HG02798 (cell line): ENCODE results near the gene FAM9C.
A peak's percentile ranks its signal among the peaks of the same experiment; 100 is the strongest.

ENCODE experiments used
- ATAC-seq: cut with Tn5 transposase; IDR thresholded peaks from one replicate; pipeline ENCODE4 v1.9.1; 2021; ENCODE audit warnings: mild to moderate bottlenecking; ENCODE audit not compliant: unreplicated experiment, poor library complexity

The FAM9C gene

GRCh38 chrX:13009844-13010243, 34.6 kb downstream of the FAM9C start:
- no peak for ATAC-seq

- ATAC-seq = no peak
Measured at GRCh38 chrX:13009273-13009672, 35.1 kb downstream of the FAM9C start.

- ATAC-seq = no peak
Measured at GRCh38 chrX:13008851-13009250, 35.6 kb downstream of the FAM9C start.

GRCh38 chrX:13008189-13008533, 36.3 kb downstream of the FAM9C start:
- ATAC-seq = peak; percentile 36

- peak; percentile 9 for ATAC-seq
Measured at GRCh38 chrX:13007519-13008188, 36.8 kb downstream of the FAM9C start.

- peak; percentile 64 for ATAC-seq
Measured at GRCh38 chrX:13005661-13006473, 38.6 kb downstream of the FAM9C start.

- no peak for ATAC-seq
Measured at GRCh38 chrX:13001961-13002671, 42.3 kb downstream of the FAM9C start.

- ATAC-seq = no peak
Measured at GRCh38 chrX:13001097-13001496, 43.3 kb downstream of the FAM9C start.

- peak; percentile 40 for ATAC-seq
Measured at GRCh38 chrX:13000301-13000811, 44.1 kb downstream of the FAM9C start.

- peak; percentile 59 for ATAC-seq
Measured at GRCh38 chrX:12999422-12999821, 45.0 kb downstream of the FAM9C start.

- ATAC-seq = no peak
Measured at GRCh38 chrX:12997906-12998687, 46.3 kb downstream of the FAM9C start.

GRCh38 chrX:12996934-12997435, 47.4 kb downstream of the FAM9C start:
- no peak for ATAC-seq

- no peak for ATAC-seq
Measured at GRCh38 chrX:12994321-12994720, 50.1 kb downstream of the FAM9C start.

- ATAC-seq = no peak
Measured at GRCh38 chrX:12993826-12994225, 50.6 kb downstream of the FAM9C start.

- ATAC-seq = no peak
Measured at GRCh38 chrX:12992544-12993118, 51.8 kb downstream of the FAM9C start.

GRCh38 chrX:12991575-12991974, 52.8 kb downstream of the FAM9C start:
- no peak for ATAC-seq

GRCh38 chrX:12989461-12989860, 55.0 kb downstream of the FAM9C start:
- ATAC-seq = no peak

GRCh38 chrX:12988797-12989196, 55.6 kb downstream of the FAM9C start:
- ATAC-seq = no peak

GRCh38 chrX:12987900-12988594, 56.4 kb downstream of the FAM9C start:
- ATAC-seq = no peak
